Suprapubic skin (tissue), 3 donors: ENCODE results near the gene C2.

ENCODE experiments used
- CTCF ChIP-seq, 2 donors: fragments of 200-600 bp in 1 of 2; fragments of 450-650 bp in 1 of 2; sonication (generic) in 1 of 2; IDR thresholded peaks; one replicate each; pipeline ENCODE4 v1.5.1; 2016 to 2019; ENCODE audit warnings: antibody characterized with exemption in 2 of 2, mild to moderate bottlenecking in 1 of 2, moderate library complexity in 1 of 2
- EP300 ChIP-seq: sonication (generic); formaldehyde crosslinking; IDR thresholded peaks from one replicate; pipeline ENCODE4 v1.6.1; 2017; ENCODE audit warnings: antibody characterized with exemption
- POLR2A ChIP-seq, 2 donors: fragments of 450-650 bp; IDR thresholded peaks; one replicate each; pipeline ENCODE4 v1.6.1; 2017; ENCODE audit warnings: antibody characterized with exemption in 2 of 2, mild to moderate bottlenecking in 2 of 2, moderate library complexity in 2 of 2

GRCh38 chr6:31943742-31944141 lies 16.2 kb downstream of the C2 start:
- TF ChIP-seq POLR2A (IDR thresholded peaks at IDR 0.05) = no peak
- no peak for TF ChIP-seq CTCF (IDR thresholded peaks at IDR 0.05)
- TF ChIP-seq EP300 = no peak
